Heart left ventricle (tissue), 13 donors: ENCODE results near the gene LYST.

Experiments
- CTCF ChIP-seq, 12 donors: fragments of 200-600 bp; sonication (generic) in 4 of 12; IDR thresholded peaks; one replicate each; pipeline versions ENCODE4 v1.5.0 to v1.8.0; 2018 to 2022; ENCODE audit warnings: antibody characterized with exemption in 12 of 12, mild to moderate bottlenecking in 5 of 12
- POLR2A ChIP-seq, 2 donors: fragments of 450-650 bp; IDR thresholded peaks; one replicate each; pipeline ENCODE4 v1.6.1; 2017; ENCODE audit warnings: antibody characterized with exemption in 2 of 2, mild to moderate bottlenecking in 2 of 2, moderate library complexity in 2 of 2
- donor health status: ischemic (EF 13 %, LVEDD 7.1; RV severe dilation, severe dysfunction).
- donor health status: DM: no; HTN: yes; CAD: no.
- donor health status: DM: no; HTN: no; CAD: no.
- donor health status: ischemic (EF 25% LVEDD 6.9; RV normal size, moderate dysfunction).
- donor health status: ischemic (EF 25% LVEDD 5.7; RV mildly dilated, moderate dysfunction).
- donor health status: ischemic (EF 35%, LVEDD 5.7; RV mildly dilated, moderate dysfunction).
- donor health status: nonischemic (EF 11% LVEDD 7.7; RV severe dilation, severe dysfunction).
- donor health status: DM: yes; HTN: yes; CAD: no.
- donor health status: PGD.
- donor health status: ischemic (EF 29% LVEDD 5.4; RV normal size, mild dysfunction).
- donor health status: nonischemic (EF 23%, LVEDD 6.1; RV moderate dilation, normal function).

- TF ChIP-seq CTCF (IDR thresholded peaks at IDR 0.05) (no peak), POLR2A (IDR thresholded peaks at IDR 0.05) (no peak)
These were observed 158.2 kb downstream of the LYST start for GRCh38 chr1:235708390-235708962.
